Amniotic epithelial cell (primary cell): ENCODE data around the gene ZNF488.
A peak's percentile ranks its signal among the peaks of the same experiment; 100 is the strongest.

Source experiments
- DNase-seq: peaks from one replicate; pipeline ENCODE4 v3.0.0-alpha.2; 2010; ENCODE audit warnings: low read depth

The ZNF488 gene

DNA sequence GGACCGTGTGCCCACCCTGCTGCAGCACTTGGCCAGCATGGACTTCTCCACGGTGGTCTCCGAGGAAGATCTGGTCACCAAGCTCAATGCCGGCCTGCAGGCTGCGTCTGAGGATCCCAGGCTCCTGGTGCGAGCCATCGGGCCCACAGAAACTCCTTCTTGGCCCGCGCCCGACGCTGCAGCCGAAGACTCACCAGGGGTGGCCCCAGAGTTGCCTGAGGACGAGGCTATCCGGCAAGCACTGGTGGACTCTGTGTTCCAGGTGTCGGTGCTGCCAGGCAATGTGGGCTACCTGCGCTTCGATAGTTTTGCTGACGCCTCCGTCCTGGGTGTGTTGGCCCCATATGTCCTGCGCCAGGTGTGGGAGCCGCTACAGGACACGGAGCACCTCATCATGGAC lies 34.6 kb downstream of the ZNF488 start:
- DNase-seq: no peak

DNA sequence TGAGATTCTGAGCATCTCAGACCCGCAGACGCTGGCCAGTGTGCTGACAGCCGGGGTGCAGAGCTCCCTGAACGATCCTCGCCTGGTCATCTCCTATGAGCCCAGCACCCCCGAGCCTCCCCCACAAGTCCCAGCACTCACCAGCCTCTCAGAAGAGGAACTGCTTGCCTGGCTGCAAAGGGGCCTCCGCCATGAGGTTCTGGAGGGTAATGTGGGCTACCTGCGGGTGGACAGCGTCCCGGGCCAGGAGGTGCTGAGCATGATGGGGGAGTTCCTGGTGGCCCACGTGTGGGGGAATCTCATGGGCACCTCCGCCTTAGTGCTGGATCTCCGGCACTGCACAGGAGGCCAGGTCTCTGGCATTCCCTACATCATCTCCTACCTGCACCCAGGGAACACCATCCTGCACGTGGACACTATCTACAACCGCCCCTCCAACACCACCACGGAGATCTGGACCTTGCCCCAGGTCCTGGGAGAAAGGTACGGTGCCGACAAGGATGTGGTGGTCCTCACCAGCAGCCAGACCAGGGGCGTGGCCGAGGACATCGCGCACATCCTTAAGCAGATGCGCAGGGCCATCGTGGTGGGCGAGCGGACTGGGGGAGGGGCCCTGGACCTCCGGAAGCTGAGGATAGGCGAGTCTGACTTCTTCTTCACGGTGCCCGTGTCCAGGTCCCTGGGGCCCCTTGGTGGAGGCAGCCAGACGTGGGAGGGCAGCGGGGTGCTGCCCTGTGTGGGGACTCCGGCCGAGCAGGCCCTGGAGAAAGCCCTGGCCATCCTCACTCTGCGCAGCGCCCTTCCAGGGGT lies 35.2 kb downstream of the ZNF488 start:
- no peak for DNase-seq

DNA sequence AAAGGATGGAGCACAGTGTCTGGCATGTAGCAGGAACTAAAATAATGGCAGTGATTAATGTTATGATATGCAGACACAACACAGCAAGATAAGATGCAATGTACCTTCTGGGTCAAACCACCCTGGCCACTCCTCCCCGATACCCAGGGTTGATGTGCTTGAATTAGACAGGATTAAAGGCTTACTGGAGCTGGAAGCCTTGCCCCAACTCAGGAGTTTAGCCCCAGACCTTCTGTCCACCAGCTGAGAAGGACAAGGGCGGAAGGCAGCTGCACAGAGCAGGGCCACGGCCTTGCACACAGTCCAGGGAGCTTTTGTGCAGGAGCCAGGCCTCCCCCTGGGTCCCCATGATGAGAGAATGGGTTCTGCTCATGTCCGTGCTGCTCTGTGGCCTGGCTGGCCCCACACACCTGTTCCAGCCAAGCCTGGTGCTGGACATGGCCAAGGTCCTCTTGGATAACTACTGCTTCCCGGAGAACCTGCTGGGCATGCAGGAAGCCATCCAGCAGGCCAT lies 35.9 kb downstream of the ZNF488 start, which contains the start of gene RBP3:
Gene RBP3, plus strand, starts transcription at position 226 of the 514 bp plus-strand sequence. Its CDS starts 122 bp downstream, at position 348.
- DNase-seq: peak; percentile 49

DNA sequence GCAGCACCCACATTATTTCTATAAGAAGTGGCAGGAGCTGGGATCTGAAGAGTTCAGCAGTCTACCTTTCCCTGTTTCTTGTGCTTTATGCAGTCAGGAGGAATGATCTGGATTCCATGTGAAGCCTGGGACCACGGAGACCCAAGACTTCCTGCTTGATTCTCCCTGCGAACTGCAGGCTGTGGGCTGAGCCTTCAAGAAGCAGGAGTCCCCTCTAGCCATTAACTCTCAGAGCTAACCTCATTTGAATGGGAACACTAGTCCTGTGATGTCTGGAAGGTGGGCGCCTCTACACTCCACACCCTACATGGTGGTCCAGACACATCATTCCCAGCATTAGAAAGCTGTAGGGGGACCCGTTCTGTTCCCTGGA lies 36.8 kb downstream of the ZNF488 start:
- no peak for DNase-seq

DNA sequence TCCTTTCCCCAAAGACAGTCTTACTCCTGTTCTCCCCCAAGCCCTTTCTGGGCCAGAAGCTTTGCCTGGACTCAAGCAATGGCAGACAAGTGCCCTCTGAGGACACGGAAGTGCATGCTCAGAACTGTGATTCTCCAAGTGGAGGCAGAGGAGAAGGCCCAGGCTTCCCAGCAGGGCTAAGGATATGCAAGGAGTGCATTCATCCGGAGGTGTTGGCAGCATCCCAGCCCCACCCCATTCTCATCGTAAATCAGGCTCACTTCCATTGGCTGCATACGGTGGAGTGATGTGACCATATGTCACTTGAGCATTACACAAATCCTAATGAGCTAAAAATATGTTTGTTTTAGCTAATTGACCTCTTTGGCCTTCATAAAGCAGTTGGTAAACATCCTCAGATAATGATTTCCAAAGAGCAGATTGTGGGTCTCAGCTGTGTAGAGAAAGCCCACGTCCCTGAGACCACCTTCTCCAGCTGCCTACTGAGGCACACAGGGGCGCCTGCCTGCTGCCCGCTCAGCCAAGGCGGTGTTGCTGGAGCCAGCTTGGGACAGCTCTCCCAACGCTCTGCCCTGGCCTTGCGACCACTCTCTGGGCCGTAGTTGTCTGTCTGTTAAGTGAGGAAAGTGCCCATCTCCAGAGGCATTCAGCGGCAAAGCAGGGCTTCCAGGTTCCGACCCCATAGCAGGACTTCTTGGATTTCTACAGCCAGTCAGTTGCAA lies 37.4 kb downstream of the ZNF488 start:
- no peak for DNase-seq

DNA sequence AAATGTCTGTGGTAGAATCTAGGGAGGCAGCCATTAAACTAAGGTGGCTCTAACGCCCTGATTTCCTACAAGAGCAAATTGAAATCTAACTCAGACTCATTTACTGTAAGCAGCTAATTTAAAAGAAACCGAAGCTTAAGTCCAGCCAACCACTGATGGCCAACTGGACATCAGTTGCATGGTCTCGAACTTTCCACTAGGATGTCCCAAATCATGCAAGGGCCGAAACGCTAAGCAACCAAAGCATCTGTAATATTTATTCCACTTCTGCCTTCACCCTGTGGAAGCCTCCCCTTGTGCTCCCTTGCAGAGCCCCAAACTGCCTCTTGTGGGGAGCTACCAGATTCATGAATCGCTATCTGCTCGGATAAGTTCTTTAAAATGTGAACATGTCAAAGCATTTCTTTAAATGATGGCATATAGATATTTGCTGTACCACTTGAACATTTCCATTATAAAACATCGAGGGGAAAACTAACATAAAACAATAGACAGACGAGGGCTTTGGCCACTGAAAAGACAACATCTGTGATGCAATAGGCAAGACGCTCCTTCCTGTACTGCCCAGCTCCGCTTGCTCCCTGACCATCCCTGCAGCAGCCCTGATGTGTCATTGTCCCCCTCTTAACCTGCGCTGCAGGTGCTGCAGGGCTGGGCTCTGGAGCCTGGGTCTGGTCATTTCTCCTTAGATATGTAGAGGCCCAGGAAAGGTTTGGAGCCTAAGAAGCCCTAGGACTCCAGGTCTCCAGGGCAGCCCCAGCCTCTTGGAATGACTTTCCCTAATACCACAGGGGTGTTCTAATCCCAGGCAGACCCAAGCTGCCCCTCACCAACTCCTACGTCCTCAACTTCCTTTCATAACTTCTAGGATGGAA lies 38.9 kb downstream of the ZNF488 start:
- no peak for DNase-seq

DNA sequence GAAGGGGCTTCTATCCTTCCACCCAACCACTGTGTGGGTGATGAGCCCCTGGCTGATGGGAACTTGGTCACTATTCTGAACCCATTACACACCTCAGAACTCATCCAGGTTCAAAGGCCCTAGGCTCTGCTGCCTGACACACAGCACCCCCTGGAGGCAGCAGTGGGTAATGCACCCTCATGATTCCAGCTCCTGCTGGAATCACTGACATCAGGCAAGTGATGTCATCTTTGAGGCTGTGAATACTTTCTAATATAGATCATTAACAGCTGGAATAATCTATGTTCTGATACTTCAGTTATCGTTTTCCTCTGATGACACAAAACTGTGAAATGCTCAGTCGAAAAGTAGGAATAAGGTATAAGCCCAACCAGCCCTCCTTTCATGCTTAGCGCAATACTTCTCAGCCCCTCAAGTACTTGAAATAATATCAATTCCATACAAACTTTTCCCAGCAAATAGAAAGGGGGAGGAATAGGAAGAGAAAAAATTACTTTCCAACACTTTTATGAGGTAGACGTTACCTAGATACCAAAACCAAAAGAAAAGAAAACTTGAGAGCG lies 43.4 kb downstream of the ZNF488 start:
- peak; percentile 48 for DNase-seq

DNA sequence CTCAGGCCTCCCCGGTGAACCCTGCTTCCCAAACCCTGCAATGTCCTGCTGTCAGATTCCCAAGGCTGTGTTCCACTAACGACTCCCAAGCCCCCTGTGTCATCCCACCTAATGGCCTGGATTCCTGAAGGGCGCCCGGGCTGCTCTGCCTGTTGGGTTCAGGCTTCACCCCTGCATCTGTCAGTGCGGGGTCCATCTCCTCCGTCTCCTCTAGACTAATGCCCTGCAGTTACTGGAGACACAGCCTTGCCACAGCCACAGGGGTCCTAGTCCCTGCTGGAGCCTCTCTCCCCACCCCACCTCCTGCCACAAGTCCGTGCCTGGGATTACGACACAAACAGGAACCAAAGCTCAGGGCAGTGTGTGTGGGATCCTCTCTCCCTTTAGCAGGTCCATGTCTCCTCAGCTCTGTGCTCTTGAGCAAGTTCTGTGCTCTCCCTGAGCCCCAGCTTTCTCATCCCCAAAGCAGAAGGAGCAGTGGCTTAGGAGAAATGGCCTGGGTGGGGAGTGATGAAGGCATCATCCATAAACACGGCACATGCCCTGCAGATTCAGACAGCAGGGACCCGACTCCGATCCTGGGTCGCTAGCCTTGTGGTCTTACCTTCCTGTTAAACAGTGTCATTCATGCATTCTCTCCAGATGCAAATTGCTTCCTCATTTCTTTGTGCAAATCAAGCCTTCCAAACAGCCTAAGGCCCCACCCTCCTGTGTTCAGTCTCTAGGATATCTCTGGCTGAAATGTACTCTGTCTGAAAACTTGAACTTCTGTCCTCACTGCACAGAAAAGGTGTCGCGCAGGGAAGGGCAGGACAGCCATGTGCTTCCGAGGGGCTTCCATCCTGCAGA lies 44.1 kb downstream of the ZNF488 start:
- DNase-seq: no peak

DNA sequence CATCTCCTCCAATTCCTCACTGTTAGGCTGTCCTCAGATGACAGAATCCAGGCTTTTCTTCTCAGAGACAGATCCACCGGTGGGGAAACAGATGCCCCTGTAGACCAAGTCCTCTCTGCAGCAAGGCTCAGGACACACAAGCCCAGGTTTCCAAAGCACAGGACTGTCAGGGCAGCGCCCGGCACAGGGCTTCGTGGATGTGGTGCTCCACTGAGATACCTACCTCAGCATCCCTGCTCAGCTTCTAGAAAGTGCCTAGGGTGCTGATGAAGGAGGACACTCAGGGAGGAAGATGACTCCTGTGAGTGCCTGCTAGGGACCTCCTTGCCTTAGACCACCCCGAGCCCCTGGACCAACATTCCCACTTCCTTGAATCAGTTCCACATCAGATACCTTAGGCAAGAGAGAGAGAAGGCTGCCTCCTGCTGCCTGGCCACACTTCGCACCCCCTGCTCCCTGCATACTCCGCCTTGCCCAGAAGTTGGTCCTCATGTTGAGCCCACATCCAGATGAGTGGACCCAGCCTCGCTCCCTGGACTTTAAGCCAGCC lies 44.8 kb downstream of the ZNF488 start:
- no peak for DNase-seq

DNA sequence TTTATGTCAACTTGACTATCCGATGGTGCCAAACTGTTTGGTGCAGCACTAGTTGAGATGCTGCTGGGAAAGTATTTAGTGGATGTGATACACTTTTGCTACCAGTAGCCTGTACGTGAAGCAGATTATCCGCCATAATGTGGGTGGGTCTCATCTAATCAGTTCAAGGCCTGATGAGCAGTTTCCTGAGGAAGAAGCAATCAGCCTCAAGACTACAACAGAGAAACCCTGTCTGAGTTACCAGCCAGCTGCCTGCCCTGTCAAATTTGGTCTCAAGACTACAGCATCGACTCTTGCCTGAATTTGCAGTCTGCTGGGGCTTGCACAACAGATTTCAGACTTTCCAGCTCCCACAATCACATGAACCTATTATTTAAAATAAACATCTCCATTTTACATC lies 46.8 kb downstream of the ZNF488 start:
- no peak for DNase-seq

DNA sequence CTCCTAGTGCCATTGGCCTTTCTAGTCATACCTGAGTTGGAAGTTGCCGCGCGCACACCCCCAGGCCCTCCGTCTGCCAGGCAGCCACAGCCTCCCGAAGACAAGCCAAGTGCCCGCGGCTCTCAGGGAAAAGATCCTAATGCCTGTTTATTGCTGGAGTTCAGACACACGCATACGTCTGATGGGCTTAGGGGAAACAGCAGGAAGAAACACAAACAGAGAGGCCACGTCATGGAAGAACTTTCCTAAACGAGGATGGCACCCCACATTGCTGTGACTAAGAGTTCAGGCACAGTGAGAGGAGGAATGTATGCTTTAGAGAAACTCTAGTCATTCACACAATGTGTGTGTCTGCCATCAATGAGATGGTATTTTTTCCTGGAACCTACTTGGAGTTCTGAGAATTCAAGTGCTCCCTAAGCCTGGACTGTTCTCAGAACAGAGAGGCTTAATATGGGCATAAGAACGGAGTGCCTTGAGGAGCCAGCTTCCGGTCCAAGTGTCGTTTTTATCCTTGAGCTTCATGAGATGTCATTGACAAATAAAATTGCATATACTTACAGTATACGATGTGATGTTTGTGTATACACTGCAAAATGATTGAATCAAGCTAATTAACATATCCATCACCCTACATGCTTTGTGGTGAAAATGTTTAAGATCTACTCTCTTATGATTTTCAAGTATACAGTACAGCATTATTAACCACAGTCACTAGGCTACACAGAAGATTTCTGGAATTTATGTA lies 47.5 kb downstream of the ZNF488 start:
- no peak for DNase-seq

DNA sequence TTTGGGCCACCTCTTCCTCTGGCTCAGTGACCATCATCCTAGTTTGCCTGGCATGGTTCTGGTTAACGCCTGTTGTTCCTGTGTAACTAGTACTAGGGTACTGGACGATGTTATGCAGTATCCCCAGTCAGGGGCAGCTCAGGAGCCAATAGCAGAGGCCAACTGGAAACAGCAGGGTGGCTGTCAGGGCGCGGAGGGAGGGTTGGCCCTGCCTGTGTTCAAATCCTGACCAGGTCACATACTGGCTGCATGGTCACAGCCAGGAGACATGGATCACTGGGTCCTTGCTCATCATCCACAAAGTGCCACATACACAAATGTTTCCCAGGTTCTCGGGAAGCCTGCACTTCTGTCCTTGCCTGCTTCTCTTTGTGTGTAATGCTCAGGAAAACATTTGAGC lies 48.2 kb downstream of the ZNF488 start:
- no peak for DNase-seq

DNA sequence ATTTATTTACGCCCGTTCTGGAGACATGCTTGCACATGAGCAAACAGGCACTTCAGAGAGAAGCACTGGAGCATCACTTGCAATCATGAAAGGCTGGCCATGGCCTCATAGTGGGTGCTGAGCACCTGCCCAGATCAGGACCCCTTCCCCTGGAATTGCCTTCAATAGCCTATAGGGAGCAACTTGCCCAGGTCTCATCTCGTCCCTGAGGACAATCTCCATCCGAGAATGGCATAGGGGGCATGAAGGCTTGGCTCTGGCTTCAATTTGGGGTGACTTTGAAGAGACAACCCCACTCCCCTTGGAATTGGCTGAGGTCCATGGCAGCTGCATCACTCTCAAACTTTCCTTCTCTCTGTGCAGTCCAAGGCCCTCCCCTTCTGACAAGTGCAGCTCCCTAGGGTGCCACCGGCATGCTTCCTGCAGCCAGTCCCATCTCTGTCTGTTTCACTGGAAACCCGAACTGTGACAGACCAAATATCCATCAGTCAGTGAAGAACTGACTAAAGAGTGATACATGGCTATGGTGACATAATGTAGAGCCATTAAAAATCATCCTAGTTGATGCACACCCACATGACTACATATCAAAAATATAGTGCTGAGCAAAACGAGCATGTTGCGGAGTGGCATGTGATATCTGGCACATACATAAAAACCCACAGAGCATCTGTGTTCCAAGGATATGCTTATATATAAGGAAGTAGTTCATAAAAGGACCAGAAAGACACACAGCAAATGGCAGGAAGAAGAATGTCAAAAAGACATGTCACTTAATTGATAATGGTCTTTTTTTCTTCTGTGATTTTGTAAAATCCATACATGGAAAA lies 49.4 kb downstream of the ZNF488 start:
- no peak for DNase-seq

DNA sequence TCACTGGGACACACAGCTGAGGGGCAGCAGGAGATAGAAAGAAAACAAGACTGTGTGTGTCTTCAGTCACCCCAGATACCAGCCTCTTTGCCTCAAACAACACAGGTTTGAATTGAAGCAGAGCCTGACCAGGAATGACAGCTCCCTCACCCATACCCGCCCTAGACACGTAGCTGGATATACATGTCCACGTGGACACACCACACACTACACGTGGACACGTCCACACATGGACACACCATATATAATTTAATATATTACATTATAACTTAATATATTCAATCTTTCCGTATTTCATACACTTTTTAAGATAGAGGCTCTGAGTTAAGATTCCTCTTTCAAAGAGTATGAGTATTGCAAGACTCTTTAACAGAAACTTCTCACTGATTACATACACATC lies 50.6 kb downstream of the ZNF488 start:
- no peak for DNase-seq

DNA sequence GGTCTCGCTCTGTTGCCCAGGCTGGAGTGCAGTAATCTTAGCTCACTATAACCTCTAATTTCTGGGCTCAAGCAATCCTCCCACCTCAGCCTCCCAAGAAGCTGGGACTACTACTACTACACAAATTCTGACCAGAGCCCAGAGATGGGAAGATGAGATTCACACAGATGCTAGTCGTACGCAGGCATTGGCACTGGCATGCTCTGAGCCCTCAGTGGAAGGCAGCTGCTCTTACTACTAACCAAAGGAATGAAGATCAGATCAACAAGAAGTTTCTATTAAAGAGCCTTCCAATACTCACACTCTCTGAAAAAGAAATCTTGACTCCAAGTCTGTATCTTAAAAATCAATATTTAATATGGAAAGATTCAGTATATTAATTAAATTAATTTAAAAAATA lies 51.1 kb downstream of the ZNF488 start:
- no peak for DNase-seq

DNA sequence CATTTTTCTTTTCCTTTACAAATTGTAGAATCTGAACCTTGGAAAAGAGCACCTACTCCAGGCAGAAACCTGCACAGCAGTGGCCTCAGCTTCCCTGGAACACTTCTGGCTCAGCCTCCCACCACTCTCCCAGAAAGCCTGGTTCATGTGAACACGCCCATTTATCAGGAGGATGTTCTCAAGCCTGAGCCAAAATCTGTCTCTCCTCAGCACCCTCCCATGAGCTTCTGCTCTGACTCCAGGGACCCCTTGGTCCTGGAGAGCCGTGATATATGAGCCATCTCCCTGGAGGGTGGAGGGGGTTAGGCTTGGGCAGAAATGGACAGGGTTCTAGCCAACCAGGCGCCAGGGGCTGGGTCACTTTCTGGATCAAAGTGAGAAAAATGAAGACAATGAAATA lies 51.7 kb downstream of the ZNF488 start:
- DNase-seq: no peak

DNA sequence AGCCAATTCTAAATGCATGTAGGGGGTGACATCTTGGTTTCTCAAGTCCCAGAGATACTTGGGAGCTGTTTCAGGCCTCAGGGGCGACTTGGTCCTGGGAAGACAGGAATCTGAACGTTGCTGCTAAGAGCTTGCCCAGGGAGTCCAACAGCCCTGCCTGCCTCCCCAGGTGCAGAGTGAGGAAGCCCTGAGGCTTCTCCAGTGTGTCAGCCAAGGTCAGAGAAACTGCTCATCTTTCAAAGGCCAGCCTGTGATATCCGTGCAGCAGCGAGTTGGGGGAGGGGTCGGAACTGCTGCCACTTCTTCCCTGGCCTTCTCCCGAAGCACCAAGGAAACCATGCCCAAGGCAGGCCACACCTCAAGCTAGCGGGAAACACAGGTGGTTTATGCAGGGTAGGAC lies 52.1 kb downstream of the ZNF488 start:
- no peak for DNase-seq

DNA sequence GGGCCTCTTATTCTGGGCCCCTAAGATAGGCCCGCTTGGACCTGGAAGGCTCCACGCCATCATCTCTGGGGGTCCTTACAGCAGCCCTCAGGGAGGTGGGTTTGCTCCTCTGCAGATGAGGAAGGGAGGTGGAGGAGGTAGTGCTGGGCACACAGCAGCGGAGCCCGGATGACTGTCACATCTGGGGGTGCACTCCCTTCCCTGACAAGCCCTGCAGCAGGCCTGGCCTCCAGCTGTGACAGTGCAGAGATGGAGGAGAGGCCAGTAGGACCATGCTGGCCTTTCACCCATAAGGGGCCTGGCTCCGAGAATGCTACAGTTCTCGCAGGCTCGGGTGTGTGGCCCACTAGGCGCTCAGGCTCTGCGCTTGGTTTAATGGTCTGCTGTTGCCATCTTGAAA lies 52.6 kb downstream of the ZNF488 start:
- DNase-seq: no peak

DNA sequence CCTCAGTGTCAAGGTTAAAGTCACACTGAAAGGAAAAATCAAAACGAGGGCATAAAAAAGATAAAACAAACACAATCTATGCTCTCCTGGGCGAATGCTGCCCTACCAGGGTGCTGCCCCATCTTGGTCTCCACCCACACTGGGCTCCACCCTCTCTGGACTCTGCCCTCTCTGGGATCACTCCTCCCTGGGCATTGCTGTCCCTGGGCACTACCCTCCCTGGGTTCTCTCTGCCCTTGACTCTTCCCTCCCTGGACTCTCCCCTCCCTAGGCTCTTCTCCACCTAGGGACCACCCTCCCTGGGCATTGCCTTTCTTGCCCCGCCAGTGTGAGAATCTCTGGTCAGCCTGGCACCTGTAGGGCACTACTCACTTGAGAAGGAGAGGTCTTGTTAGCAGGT lies 53.3 kb downstream of the ZNF488 start:
- no peak for DNase-seq
